ENCODE data around the gene PRR35.

- TF ChIP-seq POLR2AphosphoS5 (IDR thresholded peaks at IDR 0.05; ENCODE audit: low read depth, low read length) = no peak
- 0 out of 4 replicates have a peak, but pooled peaks of 1 of the 2 experiments have one; percentile 7 for TF ChIP-seq REST (IDR thresholded peaks at IDR 0.05; ENCODE audit: insufficient read depth in 1 of 2, low read depth in 2 of 2, low read length in 2 of 2)
- 0 out of 2 replicates have a peak, but pooled peaks have one; percentile 50 for TF ChIP-seq TAF1 (IDR thresholded peaks at IDR 0.05; ENCODE audit: borderline replicate concordance, insufficient read depth, low read length)
- peak; percentile 67; the same call in 1 of the 2 replicates for TF ChIP-seq SIN3A (IDR thresholded peaks at IDR 0.05; ENCODE audit: borderline replicate concordance, insufficient read depth, low read length)
- no peak for TF ChIP-seq FOXP2 (optimal IDR thresholded peaks at IDR 0.05; ENCODE audit: borderline replicate concordance, extremely low read depth, extremely low read length, insufficient read depth)
These were observed 31.8 kb upstream of the PRR35 start for GRCh38 chr16:528111-529011.
